ENCODE measurements around the gene GABBR1.

The GABBR1 gene

GRCh38 chr6:29524444-29525310, 108.3 kb downstream of the GABBR1 start:
- no peak for DNase-seq

- DNase-seq = no peak
Measured at GRCh38 chr6:29524044-29524443, 108.9 kb downstream of the GABBR1 start.

DNA sequence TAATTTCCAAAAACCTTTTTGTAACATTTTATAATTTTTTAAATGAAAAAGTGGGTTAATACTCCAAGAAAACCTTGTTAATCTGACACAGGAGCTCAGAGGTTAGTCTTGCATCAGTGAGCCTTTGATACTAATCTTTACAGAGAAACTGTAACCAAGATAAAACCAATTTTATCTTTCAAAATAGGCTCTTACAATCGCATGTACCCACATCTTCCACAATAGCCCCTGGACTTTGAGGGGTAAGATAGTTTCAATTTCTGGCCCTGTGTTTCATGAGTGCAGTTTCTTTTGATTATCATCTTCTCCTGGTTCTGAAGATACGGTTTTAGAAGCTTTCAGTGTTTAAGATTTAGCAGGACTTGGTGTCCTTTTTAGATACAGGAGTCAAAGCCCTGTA, 110.8 kb downstream of the GABBR1 start:
- DNase-seq = no peak

DNA sequence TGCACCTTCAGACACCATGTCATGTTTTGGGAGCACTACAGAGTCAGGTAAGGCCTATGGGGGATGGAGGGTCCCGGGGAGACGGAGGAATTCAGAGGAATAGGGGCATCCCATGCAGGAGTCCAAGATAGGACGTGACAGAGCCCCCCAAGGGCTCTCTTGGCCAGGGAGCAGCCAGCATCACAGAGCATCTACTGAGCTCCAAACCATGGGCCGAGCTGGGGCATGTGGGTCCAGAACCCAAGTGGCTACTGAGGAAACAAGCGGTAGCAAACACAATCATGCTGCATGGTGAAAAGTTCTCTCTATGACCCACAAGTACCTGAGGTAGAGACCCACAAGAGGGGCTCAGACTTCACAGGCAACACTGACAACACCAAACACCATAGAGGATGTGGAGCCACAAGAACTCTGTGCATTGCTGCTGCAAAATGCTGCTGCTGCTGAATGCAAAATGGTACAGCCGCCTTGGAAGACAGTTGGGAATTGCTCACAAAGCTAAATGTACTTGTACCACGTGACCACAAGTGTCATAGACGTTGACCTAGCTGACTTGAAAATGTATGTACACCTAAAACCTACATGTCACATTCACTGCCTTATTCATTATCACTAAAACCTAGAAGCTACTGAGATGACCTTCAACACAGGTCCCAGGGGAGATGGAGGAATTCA, 111.8 kb downstream of the GABBR1 start:
- no peak for DNase-seq

- DNase-seq = no peak
Measured at GRCh38 chr6:29520232-29520631, 112.8 kb downstream of the GABBR1 start.

- no peak for DNase-seq
Measured at GRCh38 chr6:29519291-29520010, 113.5 kb downstream of the GABBR1 start.

GRCh38 chr6:29517728-29518440, 115.1 kb downstream of the GABBR1 start:
- DNase-seq = no peak

DNA sequence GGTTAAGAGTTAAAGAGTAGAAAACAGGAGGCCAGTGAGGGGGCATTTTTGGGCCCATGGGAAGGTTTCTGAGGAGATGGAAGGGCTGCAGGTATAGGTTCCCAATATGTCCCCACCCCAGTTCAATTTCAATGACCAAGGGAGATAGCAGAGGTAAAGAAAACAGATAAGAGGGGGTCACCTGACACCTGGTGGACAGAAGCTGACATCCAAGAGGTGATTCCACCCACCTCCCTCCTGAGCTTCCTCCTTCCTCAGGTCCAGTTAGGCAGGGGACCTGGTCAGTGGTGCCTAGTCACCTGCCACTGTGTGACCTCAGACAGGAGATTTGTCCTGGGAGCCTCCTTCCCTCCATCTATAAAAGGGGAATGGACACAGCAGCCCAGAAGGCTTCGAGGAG, 115.7 kb downstream of the GABBR1 start:
- DNase-seq = no peak

DNA sequence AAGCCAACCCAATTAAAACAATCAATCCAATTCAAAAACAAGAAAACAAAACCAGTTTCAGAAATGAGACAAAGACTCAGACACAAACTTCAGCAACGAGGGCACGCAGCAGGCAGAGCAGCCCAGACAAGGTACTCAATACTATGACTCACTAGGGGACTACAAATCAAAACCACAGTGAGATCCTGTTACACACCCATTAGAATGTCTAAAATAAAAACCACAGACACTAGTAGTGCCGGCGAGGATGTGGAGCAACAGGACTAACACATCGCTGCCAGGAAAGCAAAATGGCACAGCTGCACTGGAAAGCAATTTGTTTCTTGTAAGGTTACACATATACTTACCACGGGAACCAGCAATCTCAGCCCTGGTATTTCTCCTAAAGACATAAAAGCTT, 116.9 kb downstream of the GABBR1 start:
- no peak for DNase-seq

DNA sequence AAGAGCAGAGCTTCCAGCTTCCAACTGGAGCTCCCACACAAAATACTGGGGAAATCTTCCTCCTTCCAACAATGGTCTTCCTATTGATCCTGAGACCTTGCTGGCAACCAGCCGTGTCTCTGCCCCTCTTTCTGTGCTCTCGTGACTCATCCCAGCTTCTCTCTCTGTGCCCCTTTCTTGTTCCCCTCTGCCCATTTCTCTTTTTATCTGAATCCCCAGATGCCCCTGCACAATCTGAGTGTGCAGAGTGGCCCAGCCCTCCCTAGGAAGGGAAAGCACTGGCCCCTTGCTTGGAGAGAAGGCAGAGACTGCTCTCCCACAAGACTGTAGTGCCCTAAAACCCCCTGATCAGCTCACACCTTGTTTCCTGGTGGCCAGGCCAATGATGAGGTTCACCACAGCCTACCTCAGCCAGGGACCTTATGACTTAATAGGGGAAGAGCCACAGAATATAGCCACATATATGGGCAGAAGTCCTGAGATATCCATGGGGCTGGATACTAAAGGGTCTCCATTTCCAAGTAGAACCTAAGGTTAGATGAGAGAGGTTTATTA, 122.2 kb downstream of the GABBR1 start:
- no peak for DNase-seq

- DNase-seq = no peak
Measured at GRCh38 chr6:29510202-29510601, 122.8 kb downstream of the GABBR1 start.

All from right hindlimb (tissue), 1 donor.